ENCODE measurements around the gene GATD1.

GRCh38 chr11:818396-819128, 41.3 kb upstream of the GATD1 start, which contains the start of gene PNPLA2:
- TF ChIP-seq POLR2A (IDR thresholded peaks at IDR 0.05; ENCODE audit: low read depth, low read length): no peak
- TF ChIP-seq TAF1 (IDR thresholded peaks at IDR 0.05; ENCODE audit: borderline replicate concordance, low read depth, low read length): no peak
- TF ChIP-seq POLR2AphosphoS5 (IDR thresholded peaks at IDR 0.05; ENCODE audit: low read depth, low read length): no peak
